HepG2 (cell line): ENCODE measurements around the gene CHCHD6. TPM values are rescaled to one million over a fixed set of nuclear protein-coding genes. Genes with fewer than 3 reads are reported as not detected.

Experiments used
- AGO1 ChIP-seq: fragments of 200-400 bp; formaldehyde crosslinking; IDR thresholded peaks from 2 replicates; pipeline ENCODE4 v1.6.1; 2017; ENCODE audit warnings: mild to moderate bottlenecking, low read depth, low read length, moderate library complexity; ENCODE audit not compliant: poor library complexity, severe bottlenecking
- PAXIP1 ChIP-seq: sonication (generic); formaldehyde crosslinking; conservative IDR thresholded peaks from 2 replicates; pipeline ENCODE4 v1.4.0; 2020; ENCODE audit warnings: mild to moderate bottlenecking, missing genetic modification reagents, moderate library complexity
- RERE ChIP-seq: IDR thresholded peaks from 2 replicates; pipeline ENCODE4 v1.6.1; 2016; ENCODE audit warnings: low read depth, missing genetic modification reagents, missing compliant biosample characterization
- RNF2 ChIP-seq: fragments of 450-650 bp; conservative IDR thresholded peaks from 2 replicates; pipeline ENCODE4 v1.6.1; 2016; ENCODE audit warnings: low read depth
- SMAD3 ChIP-seq: sonication (generic); formaldehyde crosslinking; IDR thresholded peaks from 2 replicates; pipeline ENCODE4 v1.4.0; 2020; ENCODE audit warnings: missing genetic modification reagents
- SNAI1 ChIP-seq: sonication (generic); formaldehyde crosslinking; IDR thresholded peaks from 2 replicates; pipeline ENCODE4 v1.5.0; 2020; ENCODE audit warnings: mild to moderate bottlenecking, missing genetic modification reagents, borderline replicate concordance
- SNAPC2 ChIP-seq: sonication (generic); formaldehyde crosslinking; IDR thresholded peaks from 2 replicates; pipeline ENCODE4 v1.8.1; 2022; ENCODE audit warnings: mild to moderate bottlenecking, missing genetic modification reagents
- ZNF292 ChIP-seq: sonication (generic); formaldehyde crosslinking; IDR thresholded peaks from 2 replicates; pipeline ENCODE4 v1.8.1; 2022; ENCODE audit warnings: mild to moderate bottlenecking, low read depth, missing genetic modification reagents, borderline replicate concordance
- ZNF703 ChIP-seq: sonication (generic); formaldehyde crosslinking; IDR thresholded peaks from 2 replicates; pipeline ENCODE4 v1.5.1; 2020; ENCODE audit warnings: missing genetic modification reagents, mild to moderate bottlenecking, moderate library complexity, borderline replicate concordance
- ZNF710 ChIP-seq: sonication (generic); formaldehyde crosslinking; IDR thresholded peaks from 2 replicates; pipeline ENCODE4 v1.5.0; 2020; ENCODE audit warnings: mild to moderate bottlenecking, missing genetic modification reagents, borderline replicate concordance
- polyA plus RNA-seq, 8 experiments: library from polyadenylated mRNA; depleted of rRNA in 3 of 8; stranded (reverse) in 7 of 8; unstranded in 1 of 8; fragments of >200 nt; fragmentation: Illumina TruSeq in 4 of 8; extraction: Trizol in 4 of 8; gene quantifications; 2 replicates each; pipeline versions ENCODE4 v1.2.1 to v1.2.3, GENCODE V29; 2011 to 2016; ENCODE audit warnings: low read depth in 4 of 8, missing spikeins in 1 of 8, mixed read lengths in 1 of 8; ENCODE audit not compliant: insufficient read depth in 1 of 8
- total RNA-seq, 5 experiments: library from RNA; depleted of rRNA; stranded (reverse); fragments of >200 nt; fragmentation: Illumina TruSeq; extraction: Trizol; gene quantifications; 2 replicates each; pipeline ENCODE4 v1.2.3, GENCODE V29; 2016; ENCODE audit warnings: low read depth in 1 of 5

Gene CHCHD6
- total and polyA plus RNA-seq, 2 of the 13 experiments (the other 11 are each of a cell fraction or from before 2014, with no cell fraction given) = 20.3 to 20.8 TPM

- TF ChIP-seq SMAD3 (CRISPR knock-in tag) (no peak), RNF2 (peak; percentile 57; the same call in 1 of the 2 replicates), PAXIP1 (CRISPR knock-in tag) (peak; percentile 25; the same call in 1 of the 2 replicates), ZNF292 (CRISPR knock-in tag) (peak; percentile 61; the same call in 1 of the 2 replicates), SNAPC2 (CRISPR knock-in tag) (peak; percentile 47; the same call in 1 of the 2 replicates), SNAI1 (CRISPR knock-in tag) (no peak), ZNF710 (CRISPR knock-in tag) (no peak), RERE (CRISPR knock-in tag) (no peak), ZNF703 (CRISPR knock-in tag) (no peak), AGO1 (no peak)
Observed at GRCh38 chr3:126703512-126704493, at the start of gene CHCHD6 (continued).
